Lung (tissue), 12 donors: ENCODE measurements around the gene EDAR. TPM values are rescaled to one million over a fixed set of nuclear protein-coding genes. Genes with fewer than 3 reads are reported as not detected.

Experiments used
- ATAC-seq: fragments of 200-7000 bp; cut with Tn5 transposase; one replicate; pipeline ENCODE4 v1.9.1; 2020; ENCODE audit warnings: moderate number of reproducible peaks; ENCODE audit not compliant: insufficient read depth, low FRiP score
- DNase-seq, 3 donors: peaks; one replicate each; pipeline ENCODE4 v3.0.0-alpha.2; 2013 to 2017
- H3K27ac ChIP-seq, 2 donors: one replicate each; pipeline ENCODE4 v1.5.1; 2013; ENCODE audit warnings: mild to moderate bottlenecking in 2 of 2, moderate library complexity in 2 of 2, control low read depth in 1 of 2, inconsistent platforms in 1 of 2, low read depth in 1 of 2, low read length in 1 of 2
- H3K27me3 ChIP-seq, 3 donors: one replicate each; pipeline ENCODE4 v1.5.1; 2013; ENCODE audit warnings: low read length in 2 of 3; ENCODE audit not compliant: control insufficient read depth in 3 of 3, insufficient read depth in 3 of 3
- H3K36me3 ChIP-seq, 4 donors: one replicate each; pipeline ENCODE4 v1.5.1; 2013; ENCODE audit warnings: low read length in 4 of 4, mild to moderate bottlenecking in 1 of 4, moderate library complexity in 1 of 4; ENCODE audit not compliant: control insufficient read depth in 4 of 4, insufficient read depth in 4 of 4
- H3K4me1 ChIP-seq, 5 donors: one replicate each; pipeline ENCODE4 v1.5.1; 2013; ENCODE audit warnings: low read length in 5 of 5, mild to moderate bottlenecking in 2 of 5, moderate library complexity in 1 of 5; ENCODE audit not compliant: control insufficient read depth in 5 of 5, insufficient read depth in 5 of 5
- H3K4me3 ChIP-seq: one replicate; pipeline ENCODE4 v1.5.1; 2013; ENCODE audit warnings: mild to moderate bottlenecking, control low read depth, moderate library complexity
- H3K9ac ChIP-seq, 2 donors: one replicate each; pipeline ENCODE4 v1.5.1; 2013; ENCODE audit warnings: low read length in 2 of 2, control low read depth in 1 of 2; ENCODE audit not compliant: insufficient read depth in 1 of 2
- H3K9me3 ChIP-seq, 4 donors: one replicate each; pipeline ENCODE4 v1.5.1; 2013; ENCODE audit warnings: low read length in 3 of 4, mild to moderate bottlenecking in 1 of 4, moderate library complexity in 1 of 4; ENCODE audit not compliant: control insufficient read depth in 4 of 4, insufficient read depth in 3 of 4
- CTCF ChIP-seq: IDR thresholded peaks from 2 replicates; pipeline ENCODE4 v1.5.1; 2012; ENCODE audit warnings: mild to moderate bottlenecking; ENCODE audit errors: control extremely low read depth, extremely low read depth
- WGBS, 2 donors: extraction: QIAGEN DNeasy Blood & Tissue Kit; methylation state at CpG; one replicate each; pipeline ENCODE4 v1.1.7; 2013; 5-methylcytosine and 5-hydroxymethylcytosine counted together
- polyA plus RNA-seq, 2 donors: library from polyadenylated mRNA; stranded (reverse); fragments of 200-250 nt; gene quantifications; one replicate each; pipeline ENCODE4 v1.2.1, GENCODE V29; 2013
- total RNA-seq, 2 donors: library from RNA; depleted of rRNA in 1 of 2; stranded (reverse); fragments of >200 nt in 1 of 2; gene quantifications; one replicate each; pipeline ENCODE4 v1.2.1, GENCODE V29; 2014 to 2021
- donor health status: control.
- donor health status: control.
- donor health status: Bipolar disorder and iron deficiency.
- donor health status: healthy.
- donor health status: DM: yes; HTN: yes; CAD: no.

Gene EDAR
- total and polyA plus RNA-seq, 4 donors: 0.02 to 0.37 (median 0.10) TPM; not detected in 1

- Histone ChIP-seq H3K27ac (no peak overlapping the region), H3K36me3 (no peaks in the 10 kb centered on the region), H3K27me3 (no peaks in the 10 kb centered on the region), H3K4me1 (peaks cover 0 to 72% (median 34%) of the 10 kb centered on the region in 5 donors), H3K9ac (no peak overlapping the region), H3K4me3 (no peak overlapping the region), H3K9me3 (no peaks in the 10 kb centered on the region)
- ATAC-seq (no peak), DNase-seq (peak in 1 of 3 donors; percentile 21)
- TF ChIP-seq CTCF: no peak
- WGBS, 2 donors: 90 to 91% methylated on average over 13 of the region's 13 CpGs
Observed at GRCh38 chr2:108983610-108984009, 5.4 kb downstream of the EDAR start.

- DNase-seq (no peak), ATAC-seq (no peak)
- Histone ChIP-seq H3K9ac (no peak overlapping the region), H3K4me3 (no peak overlapping the region), H3K36me3 (no peaks in the 10 kb centered on the region), H3K27me3 (no peaks in the 10 kb centered on the region), H3K9me3 (no peaks in the 10 kb centered on the region), H3K27ac (no peak overlapping the region), H3K4me1 (peaks cover 0 to 72% (median 39%) of the 10 kb centered on the region in 5 donors)
- TF ChIP-seq CTCF: no peak
- WGBS, 2 donors: 89 to 90% methylated on average over 3 of the region's 3 CpGs
Observed at GRCh38 chr2:108983061-108983460, 6.0 kb downstream of the EDAR start.

- H3K27me3 ChIP-seq: no peaks in the 10 kb centered on the region
- no peak for TF ChIP-seq CTCF
- H3K36me3 ChIP-seq: no peaks in the 10 kb centered on the region
- H3K4me1 ChIP-seq: peaks cover 0 to 67% (median 40%) of the 10 kb centered on the region in 5 donors
- H3K9me3 ChIP-seq: no peaks in the 10 kb centered on the region
- ATAC-seq (no peak), DNase-seq (peak; percentile 77 to 95 (median 92))
- no peak overlapping the region for H3K4me3 ChIP-seq
- WGBS, 2 donors: 39 to 71% methylated on average over 4 of the region's 4 CpGs
- peak overlapping the region in 1 of 2 donors; percentile 23 for H3K9ac ChIP-seq
- H3K27ac ChIP-seq: no peak overlapping the region
Observed at GRCh38 chr2:108982259-108982679, 6.8 kb downstream of the EDAR start.

- Histone ChIP-seq H3K4me3 (no peak overlapping the region), H3K27ac (no peak overlapping the region), H3K27me3 (no peaks in the 10 kb centered on the region), H3K36me3 (no peaks in the 10 kb centered on the region), H3K9ac (no peak overlapping the region), H3K4me1 (peaks cover 0 to 63% (median 38%) of the 10 kb centered on the region in 5 donors), H3K9me3 (no peaks in the 10 kb centered on the region)
- DNase-seq (no peak), ATAC-seq (no peak)
- no peak for TF ChIP-seq CTCF
- WGBS, 2 donors: 55 to 87% methylated on average over 7 of the region's 7 CpGs
Observed at GRCh38 chr2:108981846-108982245, 7.2 kb downstream of the EDAR start.
